Skin of body (tissue), 2 donors: ENCODE data around the gene TUBB3. TPM values are rescaled to one million over a fixed set of nuclear protein-coding genes. Genes with fewer than 3 reads are reported as not detected.
"Not testable (repeated sequence)": the region's sequence is repeated elsewhere in the genome, so short reads cannot be mapped to it uniquely, and the experiment has no call there.

Experiments used
- DNase-seq: peaks from one replicate; lab custom pipeline; 2025; lab: John Stamatoyannopoulos, UW
- total RNA-seq: library from RNA; depleted of rRNA; stranded (reverse); fragments of >200 nt; gene quantifications from one replicate; pipeline ENCODE4 v1.2.3, GENCODE V29; 2014

The TUBB3 gene
- total RNA-seq, 1 donor from 2014 or later, result 7.6 TPM

DNA sequence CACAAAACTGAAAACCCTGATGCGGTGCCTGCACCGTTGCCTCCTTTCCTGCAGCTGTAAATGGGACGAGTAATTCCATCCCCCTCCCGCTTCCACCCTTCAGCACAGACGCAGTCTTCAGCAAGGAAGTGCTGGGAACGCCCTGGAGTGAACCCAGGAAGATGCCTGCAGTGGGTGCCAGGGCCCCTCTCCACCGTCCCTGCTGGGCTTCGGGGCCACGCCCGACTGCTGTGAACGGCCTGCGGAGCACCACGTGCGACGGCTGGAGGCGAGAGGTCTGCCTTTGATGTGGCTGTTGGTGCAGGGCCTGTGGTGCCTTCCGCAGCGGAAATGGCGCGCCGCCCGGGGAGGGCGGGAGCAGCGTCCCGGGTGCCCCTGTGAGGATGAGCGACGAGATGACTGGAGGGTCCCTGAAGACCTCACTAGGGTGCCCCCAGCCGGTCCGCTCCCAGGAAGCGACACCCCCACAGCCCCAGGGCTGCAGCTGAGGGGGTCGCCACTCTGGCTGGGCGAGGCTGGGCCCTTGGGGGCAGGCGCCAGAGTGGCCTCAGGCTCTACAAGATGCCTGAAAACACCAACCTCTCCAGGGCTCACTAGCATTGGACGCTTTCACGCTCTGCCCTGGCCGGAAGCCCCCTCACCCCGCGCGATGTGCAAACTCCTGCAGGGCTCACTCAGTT is 5.2 kb upstream of the TUBB3 start:
- DNase-seq, result peak; percentile 67

DNA sequence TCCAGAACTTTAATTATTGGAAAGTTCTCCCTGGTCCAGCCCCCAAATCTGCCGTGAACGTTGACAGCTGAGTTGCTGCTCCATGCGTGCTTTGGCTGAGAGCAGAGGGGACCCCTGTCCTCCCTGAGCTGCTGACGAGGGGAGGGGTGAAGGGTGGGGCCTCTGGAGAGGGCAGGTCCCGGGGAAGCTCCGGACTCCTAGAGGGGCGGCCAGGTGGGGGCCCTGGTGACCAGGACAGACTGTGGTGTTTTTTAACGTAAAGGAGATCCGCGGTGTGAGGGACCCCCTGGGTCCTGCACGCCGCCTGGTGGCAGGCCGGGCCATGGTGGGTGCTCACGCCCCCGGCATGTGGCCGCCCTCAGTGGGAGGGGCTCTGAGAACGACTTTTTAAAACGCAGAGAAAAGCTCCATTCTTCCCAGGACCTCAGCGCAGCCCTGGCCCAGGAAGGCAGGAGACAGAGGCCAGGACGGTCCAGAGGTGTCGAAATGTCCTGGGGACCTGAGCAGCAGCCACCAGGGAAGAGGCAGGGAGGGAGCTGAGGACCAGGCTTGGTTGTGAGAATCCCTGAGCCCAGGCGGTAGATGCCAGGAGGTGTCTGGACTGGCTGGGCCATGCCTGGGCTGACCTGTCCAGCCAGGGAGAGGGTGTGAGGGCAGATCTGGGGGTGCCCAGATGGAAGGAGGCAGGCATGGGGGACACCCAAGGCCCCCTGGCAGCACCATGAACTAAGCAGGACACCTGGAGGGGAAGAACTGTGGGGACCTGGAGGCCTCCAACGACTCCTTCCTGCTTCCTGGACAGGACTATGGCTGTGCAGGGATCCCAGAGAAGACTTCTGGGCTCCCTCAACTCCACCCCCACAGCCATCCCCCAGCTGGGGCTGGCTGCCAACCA is 4.4 kb upstream of the TUBB3 start, which contains the start of gene MC1R:
TSS of gene MC1R (plus strand) at position 410 of the 895 bp plus-strand sequence. CDS start at position 807, 397 bp downstream.
- peak; percentile 47 for DNase-seq

DNA sequence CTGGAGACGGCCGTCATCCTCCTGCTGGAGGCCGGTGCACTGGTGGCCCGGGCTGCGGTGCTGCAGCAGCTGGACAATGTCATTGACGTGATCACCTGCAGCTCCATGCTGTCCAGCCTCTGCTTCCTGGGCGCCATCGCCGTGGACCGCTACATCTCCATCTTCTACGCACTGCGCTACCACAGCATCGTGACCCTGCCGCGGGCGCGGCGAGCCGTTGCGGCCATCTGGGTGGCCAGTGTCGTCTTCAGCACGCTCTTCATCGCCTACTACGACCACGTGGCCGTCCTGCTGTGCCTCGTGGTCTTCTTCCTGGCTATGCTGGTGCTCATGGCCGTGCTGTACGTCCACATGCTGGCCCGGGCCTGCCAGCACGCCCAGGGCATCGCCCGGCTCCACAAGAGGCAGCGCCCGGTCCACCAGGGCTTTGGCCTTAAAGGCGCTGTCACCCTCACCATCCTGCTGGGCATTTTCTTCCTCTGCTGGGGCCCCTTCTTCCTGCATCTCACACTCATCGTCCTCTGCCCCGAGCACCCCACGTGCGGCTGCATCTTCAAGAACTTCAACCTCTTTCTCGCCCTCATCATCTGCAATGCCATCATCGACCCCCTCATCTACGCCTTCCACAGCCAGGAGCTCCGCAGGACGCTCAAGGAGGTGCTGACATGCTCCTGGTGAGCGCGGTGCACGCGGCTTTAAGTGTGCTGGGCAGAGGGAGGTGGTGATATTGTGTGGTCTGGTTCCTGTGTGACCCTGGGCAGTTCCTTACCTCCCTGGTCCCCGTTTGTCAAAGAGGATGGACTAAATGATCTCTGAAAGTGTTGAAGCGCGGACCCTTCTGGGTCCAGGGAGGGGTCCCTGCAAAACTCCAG is 3.4 kb upstream of the TUBB3 start:
- DNase-seq, result no peak

DNA sequence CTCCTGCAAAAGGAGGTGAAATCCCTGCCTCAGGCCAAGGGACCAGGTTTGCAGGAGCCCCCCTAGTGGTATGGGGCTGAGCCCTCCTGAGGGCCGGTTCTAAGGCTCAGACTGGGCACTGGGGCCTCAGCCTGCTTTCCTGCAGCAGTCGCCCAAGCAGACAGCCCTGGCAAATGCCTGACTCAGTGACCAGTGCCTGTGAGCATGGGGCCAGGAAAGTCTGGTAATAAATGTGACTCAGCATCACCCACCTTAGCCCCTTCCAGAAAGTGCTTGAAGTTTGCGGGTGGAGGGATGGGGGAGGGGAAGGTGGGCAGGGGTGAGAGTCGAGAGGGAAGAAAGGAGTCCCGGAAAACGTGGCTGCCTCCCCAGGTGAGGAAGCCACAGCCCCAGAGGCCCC is 2.4 kb upstream of the TUBB3 start:
- no peak for DNase-seq

DNA sequence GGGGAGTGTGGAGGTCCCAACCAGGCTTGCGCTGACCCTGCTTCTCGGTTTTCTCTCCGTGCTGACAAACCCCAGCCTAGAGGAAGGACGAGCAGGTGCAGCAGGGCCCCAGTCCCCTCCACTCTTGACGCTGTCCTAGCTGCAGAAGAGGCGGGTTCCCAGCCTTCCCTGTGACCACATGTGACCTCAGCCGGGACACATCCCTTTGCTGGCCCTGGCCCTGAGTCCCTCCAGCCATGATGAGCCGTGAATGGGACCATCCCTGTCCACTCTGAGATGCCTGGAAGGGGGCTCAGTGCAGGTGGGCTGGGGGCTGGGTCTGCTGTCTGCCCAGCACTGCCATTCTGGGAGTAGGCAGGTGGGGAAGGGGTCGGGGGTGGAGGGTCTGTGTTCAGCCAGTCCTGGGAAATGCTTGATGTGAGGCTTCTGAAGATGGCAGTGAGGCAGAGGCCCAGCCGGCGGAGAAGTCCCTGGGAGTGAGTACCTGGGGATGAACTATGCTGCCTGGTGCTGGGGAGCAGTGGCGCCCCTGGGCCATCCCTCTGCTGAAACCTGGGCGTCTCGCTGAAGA is 1.9 kb upstream of the TUBB3 start:
- DNase-seq, result no peak

DNA sequence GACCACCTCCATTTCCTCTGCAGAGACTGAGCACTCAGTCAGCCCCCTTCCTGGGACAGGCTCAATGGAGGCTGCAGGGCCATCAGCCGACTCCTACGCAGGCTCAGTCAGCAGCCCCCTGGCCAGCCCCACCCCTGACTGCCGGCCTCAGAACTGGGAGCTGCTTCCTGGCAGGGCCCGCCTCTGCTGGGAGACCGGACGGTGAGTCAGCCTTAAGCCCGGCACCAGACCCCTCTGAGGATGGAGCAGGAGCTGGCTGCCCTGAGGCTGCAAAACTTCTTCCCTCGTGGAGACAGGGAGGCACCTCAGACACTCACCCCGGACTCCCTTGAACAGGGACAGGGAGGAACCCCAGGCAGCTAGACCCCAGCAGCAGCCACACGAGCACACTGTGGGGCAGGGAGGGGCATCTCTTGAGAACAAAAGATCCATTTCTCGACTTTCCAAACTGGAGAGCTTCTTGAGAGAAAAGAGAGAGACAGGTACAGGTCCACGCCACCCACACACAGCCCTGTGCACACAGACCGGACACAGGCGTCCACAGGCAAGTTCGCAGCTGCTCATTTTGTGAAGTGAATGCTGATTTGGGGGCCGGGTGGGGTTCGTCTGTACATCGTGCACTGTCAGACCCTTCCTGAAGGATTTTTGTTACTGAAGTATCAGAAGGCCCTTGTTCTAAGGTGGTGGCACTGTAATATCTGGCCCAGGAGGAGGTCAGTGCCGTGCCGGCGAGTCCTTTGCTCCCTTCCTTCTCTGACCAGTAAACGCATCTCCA is 1.3 kb upstream of the TUBB3 start:
- DNase-seq, result peak; percentile 17

DNA sequence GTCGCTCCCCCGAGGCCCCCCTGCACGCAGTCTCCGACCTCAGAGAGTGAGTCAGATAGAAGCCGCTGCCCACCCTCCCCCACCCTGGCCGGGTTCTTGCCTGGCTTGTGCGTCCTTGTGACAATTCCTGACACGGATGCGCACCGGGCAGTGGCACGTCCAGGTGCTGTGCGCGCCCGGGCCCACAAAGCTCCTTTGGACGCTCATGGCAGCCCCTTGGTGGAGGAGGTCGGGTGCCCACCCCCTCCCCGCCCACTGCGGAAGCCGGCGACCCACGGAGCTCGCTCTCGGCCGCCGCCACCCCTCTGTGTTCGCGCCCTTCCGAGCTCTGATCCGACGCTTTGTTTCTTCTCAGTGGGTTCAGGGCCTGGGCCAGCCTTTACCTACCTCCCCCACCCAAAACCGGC is 662 bp upstream of the TUBB3 start:
- DNase-seq, result peak; percentile 39

DNA sequence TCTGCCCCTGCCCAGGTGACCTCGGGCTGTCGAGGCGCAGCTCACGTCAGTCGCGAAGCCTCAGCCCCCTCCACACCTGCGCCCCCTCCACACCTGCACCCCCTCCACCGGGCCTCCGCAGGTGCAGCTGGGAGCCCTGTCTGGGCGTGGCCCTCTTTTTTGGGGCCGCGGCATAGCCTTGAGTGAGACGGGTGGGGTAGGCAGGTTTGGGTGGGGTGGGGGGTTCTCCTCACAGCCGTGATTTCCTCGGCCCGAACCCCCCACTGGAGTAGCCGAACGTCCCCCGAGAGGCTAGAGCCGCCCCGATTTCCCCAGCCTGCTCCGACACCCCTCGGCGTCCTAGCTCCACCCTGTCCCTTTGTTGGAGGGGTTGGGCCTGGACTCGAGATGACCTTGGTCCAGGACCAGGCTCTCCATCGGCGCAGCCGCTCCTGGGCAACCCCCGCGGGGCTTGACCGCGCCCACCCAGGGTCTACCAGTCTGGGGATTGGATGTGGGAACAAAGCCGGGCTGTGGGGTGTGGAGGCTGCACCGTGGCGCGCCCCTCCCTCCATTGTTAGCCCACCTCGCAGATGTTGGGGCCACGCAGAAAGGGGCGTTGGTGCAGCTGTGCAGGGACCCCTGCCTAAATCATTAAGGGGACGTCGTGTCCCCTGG is 626 bp downstream of the TUBB3 start:
- no peak for DNase-seq

DNA sequence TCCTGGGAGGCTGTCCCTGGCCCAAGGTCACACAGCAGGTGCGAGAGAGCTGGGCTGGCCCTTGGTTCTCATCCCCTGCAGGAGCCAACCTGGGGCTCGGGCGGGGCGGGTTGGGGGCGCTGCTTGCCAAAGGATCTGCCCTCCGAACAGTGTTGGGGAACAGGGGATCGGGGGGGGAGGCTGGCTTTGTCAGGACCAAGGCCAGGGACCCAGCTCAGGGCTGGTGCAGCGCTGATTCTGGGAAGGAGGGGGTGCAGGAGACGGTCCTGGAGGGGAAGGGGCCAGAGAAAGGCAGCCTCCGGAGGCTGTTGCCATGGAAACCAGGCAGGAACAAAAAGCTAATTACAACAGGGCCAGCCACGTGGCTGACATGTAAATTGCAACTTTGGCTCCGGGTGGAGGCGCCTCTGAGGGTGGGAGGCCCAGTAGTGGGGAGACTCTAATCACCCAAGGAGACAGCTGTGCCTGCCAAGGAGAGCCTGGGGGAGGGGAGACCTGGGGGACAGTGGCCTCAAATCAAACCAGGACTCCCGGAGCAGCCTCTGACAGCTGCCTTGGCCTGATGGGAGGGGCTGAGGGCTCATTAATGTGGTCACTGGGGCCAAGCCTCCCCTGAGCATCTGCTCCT is 1.3 kb downstream of the TUBB3 start:
- peak; percentile 27 for DNase-seq

DNA sequence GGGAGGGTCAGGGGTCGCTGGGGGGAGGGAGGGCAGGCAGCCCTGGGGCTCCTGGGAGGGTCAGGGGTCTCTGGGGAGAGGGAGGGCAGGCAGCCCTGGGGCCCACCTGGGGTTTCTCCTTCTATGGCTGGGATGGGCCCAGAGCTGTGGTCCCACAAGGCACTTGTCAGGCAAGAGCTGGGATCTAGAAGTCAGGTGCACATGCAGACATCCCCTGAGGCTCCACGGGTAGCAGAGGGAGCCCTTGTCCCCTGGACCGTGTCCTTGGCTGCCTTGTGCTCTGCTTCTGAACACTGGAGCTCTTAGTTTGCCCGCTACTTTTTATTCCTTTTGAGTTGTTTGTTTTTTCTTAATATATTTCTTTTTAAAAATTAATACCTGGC is 1.8 kb downstream of the TUBB3 start:
- no peak for DNase-seq

DNA sequence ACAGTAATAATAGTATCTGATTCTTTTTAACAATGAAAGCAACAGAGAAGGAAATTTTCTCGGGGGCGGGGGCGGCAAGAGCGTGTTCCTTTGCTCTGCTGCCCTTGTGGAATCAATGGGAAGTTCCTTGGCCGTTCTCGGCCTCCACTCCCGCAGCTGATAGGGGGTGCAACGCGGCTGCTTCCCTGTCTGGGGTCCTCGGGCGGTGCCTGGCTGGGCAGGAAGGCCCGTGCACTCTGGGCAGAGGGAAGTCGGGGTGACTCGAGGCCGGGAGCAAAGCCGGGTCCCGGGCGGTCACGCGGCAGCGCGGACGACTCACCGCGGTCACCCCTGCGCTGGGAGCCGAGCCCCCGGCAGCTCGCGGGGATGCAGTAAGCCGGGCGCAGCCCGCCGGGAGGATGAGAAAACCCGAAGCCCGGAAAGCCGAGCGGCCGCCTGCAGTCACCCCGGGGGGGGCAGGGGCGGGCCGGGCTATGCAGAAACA is 2.5 kb downstream of the TUBB3 start:
- DNase-seq, result no peak

DNA sequence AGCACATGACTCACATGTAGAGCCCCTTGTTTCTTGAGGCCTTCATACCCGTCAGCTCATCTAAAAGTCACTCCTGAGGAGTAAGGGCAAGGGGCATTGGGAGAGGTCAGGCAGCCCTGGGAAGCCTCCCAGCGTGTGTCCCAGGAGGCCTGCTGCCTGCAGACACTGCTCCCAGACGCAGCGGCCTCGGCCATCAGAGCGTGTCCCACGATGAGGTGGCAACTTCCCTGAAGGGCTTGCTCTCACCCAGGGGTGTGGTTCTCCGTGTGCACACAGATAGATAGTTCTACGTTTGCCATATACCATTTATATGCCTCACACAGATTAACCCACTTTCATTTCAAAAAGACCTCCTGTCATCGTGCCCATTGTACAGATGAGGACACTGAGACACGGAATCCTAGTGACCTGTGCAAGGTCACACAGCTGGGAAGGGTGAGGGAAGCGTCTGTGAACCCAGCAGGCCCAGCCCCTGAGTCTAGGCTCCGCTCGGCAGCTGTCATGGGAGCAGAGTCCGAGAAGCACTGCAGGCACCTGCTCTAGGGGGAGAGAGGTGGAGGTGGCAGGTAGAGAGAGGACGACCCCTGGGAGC is 8.3 kb downstream of the TUBB3 start:
- DNase-seq, result no peak

DNA sequence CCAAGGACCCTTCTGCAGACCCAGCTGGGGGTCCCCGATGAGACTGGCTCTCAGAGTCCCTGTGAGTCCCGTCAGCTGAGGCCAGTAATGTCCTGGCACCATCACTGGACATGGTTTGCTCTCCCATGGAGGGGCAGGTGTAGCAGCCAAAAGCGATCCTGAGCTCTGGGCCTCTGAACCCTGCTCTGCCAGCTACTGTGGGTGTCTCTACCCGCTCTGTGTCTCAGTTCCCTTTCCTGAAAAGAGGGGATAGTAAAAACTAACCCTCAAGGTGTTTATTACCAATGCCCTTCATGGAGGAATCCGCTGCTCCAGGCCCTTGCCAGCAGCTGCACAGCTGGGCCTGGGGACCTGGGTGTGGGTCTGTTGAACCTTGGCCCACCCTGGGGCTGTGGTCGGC is 8.8 kb downstream of the TUBB3 start:
- no peak for DNase-seq

DNA sequence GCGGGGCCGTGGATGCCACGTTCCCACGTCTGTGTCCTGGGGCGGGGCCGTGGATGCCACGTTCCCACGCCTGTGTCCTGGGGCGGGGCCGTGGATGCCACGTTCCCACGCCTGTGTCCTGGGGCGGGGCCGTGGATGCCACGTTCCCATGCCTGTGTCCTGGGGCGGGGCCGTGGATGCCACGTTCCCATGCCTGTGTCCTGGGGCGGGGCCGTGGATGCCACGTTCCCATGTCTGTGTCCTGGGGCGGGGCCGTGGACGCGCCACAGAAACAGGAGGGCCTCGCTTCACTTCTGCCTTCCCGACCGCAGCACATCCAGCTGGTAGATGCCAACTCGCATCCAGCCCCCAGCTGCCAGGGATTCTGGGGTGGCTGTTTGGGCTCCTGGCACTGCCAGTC is 10.9 kb downstream of the TUBB3 start:
- not testable (repeated sequence) for DNase-seq

DNA sequence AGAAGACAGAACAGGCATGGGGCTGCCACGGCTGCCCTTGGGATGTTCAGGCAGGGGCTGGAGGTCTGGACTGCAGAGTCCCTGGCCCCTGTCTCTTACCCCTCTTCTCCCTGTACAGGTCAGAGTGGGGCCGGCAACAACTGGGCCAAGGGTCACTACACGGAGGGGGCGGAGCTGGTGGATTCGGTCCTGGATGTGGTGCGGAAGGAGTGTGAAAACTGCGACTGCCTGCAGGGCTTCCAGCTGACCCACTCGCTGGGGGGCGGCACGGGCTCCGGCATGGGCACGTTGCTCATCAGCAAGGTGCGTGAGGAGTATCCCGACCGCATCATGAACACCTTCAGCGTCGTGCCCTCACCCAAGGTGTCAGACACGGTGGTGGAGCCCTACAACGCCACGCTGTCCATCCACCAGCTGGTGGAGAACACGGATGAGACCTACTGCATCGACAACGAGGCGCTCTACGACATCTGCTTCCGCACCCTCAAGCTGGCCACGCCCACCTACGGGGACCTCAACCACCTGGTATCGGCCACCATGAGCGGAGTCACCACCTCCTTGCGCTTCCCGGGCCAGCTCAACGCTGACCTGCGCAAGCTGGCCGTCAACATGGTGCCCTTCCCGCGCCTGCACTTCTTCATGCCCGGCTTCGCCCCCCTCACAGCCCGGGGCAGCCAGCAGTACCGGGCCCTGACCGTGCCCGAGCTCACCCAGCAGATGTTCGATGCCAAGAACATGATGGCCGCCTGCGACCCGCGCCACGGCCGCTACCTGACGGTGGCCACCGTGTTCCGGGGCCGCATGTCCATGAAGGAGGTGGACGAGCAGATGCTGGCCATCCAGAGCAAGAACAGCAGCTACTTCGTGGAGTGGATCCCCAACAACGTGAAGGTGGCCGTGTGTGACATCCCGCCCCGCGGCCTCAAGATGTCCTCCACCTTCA is 11.7 kb downstream of the TUBB3 start:
- DNase-seq, result no peak

DNA sequence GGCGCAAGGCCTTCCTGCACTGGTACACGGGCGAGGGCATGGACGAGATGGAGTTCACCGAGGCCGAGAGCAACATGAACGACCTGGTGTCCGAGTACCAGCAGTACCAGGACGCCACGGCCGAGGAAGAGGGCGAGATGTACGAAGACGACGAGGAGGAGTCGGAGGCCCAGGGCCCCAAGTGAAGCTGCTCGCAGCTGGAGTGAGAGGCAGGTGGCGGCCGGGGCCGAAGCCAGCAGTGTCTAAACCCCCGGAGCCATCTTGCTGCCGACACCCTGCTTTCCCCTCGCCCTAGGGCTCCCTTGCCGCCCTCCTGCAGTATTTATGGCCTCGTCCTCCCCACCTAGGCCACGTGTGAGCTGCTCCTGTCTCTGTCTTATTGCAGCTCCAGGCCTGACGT is 12.5 kb downstream of the TUBB3 start:
- DNase-seq, result not testable (repeated sequence)

DNA sequence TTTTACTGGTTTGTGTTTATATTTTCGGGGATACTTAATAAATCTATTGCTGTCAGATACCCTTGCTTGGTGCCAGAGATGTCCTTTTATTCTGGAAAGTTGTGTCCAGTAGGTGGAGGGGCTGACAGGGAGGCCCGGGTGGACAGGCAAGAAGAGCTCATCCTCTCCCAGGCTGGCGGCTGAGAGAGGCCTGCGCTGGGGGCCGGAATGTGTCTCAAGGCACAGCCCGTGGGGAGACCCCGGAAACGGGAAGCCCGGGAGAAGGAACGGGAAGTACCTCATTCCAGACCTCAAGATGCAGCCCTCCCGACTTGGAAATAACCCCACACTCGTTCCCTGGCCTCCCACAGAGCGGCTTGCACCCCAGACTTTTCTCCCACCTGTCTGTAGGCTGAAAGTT is 12.9 kb downstream of the TUBB3 start:
- no peak for DNase-seq

DNA sequence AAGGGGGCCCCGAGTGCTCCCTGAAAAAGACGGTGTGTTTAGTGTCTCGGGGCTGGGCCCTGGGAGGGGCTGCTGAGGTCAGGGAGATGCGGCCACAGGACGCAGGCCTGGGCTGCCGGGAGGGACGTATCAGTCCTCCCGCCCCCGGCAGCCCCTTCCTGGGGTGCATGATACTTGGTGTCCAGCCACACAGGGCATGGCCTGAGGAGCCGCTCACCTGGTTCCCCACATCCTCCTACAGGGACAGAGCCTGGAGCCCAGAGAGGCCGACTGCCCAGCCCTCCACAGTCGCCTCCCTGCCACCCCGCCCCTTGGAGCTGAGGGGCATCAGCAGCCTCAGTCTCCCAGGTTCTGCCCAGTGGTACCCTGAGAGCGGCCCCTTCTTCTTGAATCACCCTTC is 13.4 kb downstream of the TUBB3 start:
- DNase-seq, result no peak
